Medulla oblongata (tissue), 1 donor: ENCODE data around the gene CERK.

ENCODE experiments used
- DNase-seq: peaks from one replicate; pipeline ENCODE4 v3.0.0-alpha.2; 2015; ENCODE audit errors: extremely low spot score

Gene CERK

GRCh38 chr22:46662226-46662625 lies 75.8 kb downstream of the CERK start:
- no peak for DNase-seq

GRCh38 chr22:46661221-46661851 lies 76.7 kb downstream of the CERK start:
- DNase-seq = no peak

GRCh38 chr22:46660604-46661201 lies 77.3 kb downstream of the CERK start:
- no peak for DNase-seq

- no peak for DNase-seq
Observed at GRCh38 chr22:46659791-46660186, 78.3 kb downstream of the CERK start.

GRCh38 chr22:46659059-46659790 lies 78.8 kb downstream of the CERK start:
- DNase-seq = no peak

- DNase-seq = no peak
Observed at GRCh38 chr22:46657996-46658947, 79.8 kb downstream of the CERK start.

- no peak for DNase-seq
Observed at GRCh38 chr22:46657655-46657953, 80.4 kb downstream of the CERK start.

GRCh38 chr22:46656856-46657654 lies 81.0 kb downstream of the CERK start:
- no peak for DNase-seq

- DNase-seq = no peak
Observed at GRCh38 chr22:46655861-46656608, 82.0 kb downstream of the CERK start.

GRCh38 chr22:46654927-46655595 lies 83.0 kb downstream of the CERK start:
- no peak for DNase-seq

- no peak for DNase-seq
Observed at GRCh38 chr22:46654426-46654825, 83.6 kb downstream of the CERK start.

- no peak for DNase-seq
Observed at GRCh38 chr22:46653596-46653995, 84.5 kb downstream of the CERK start.

GRCh38 chr22:46652847-46653331 lies 85.2 kb downstream of the CERK start:
- no peak for DNase-seq

GRCh38 chr22:46652081-46652846 lies 85.8 kb downstream of the CERK start:
- DNase-seq = no peak

- DNase-seq = no peak
Observed at GRCh38 chr22:46651316-46651715, 86.7 kb downstream of the CERK start.

- DNase-seq = no peak
Observed at GRCh38 chr22:46650078-46650810, 87.8 kb downstream of the CERK start.

GRCh38 chr22:46649141-46650077 lies 88.6 kb downstream of the CERK start:
- no peak for DNase-seq
